Type B pancreatic cell (in vitro differentiated cells): ENCODE measurements around the gene HYAL3. TPM values are rescaled to one million over a fixed set of nuclear protein-coding genes. Genes with fewer than 3 reads are reported as not detected.
A peak's percentile ranks its signal among the peaks of the same experiment; 100 is the strongest.

Experiments used
- DNase-seq: peaks from one replicate; pipeline ENCODE4 v3.0.0; 2021; ENCODE audit warnings: mixed read lengths; ENCODE audit not compliant: unreplicated experiment; ENCODE audit errors: extremely low spot score
- H3K27ac Mint-ChIP-seq: 2 replicates; pipeline ENCODE4 v1.8.0; 2021; ENCODE audit warnings: mild to moderate bottlenecking, mixed read lengths
- H3K27me3 Mint-ChIP-seq: 2 replicates; pipeline ENCODE4 v1.8.0; 2021; ENCODE audit warnings: mixed read lengths
- H3K36me3 Mint-ChIP-seq: 2 replicates; pipeline ENCODE4 v1.8.0; 2021; ENCODE audit warnings: mixed read lengths
- H3K4me1 Mint-ChIP-seq: one replicate; pipeline ENCODE4 v1.8.0; 2021; ENCODE audit warnings: mixed read lengths; ENCODE audit not compliant: unreplicated experiment
- H3K4me3 Mint-ChIP-seq: 2 replicates; pipeline ENCODE4 v1.8.0; 2021; ENCODE audit warnings: mild to moderate bottlenecking, mixed read lengths
- H3K9me3 Mint-ChIP-seq: 2 replicates; pipeline ENCODE4 v1.8.0; 2021; ENCODE audit warnings: mixed read lengths
- long read RNA-seq: library from polyadenylated mRNA; unstranded; transcript quantifications from one replicate; pipeline ENCODE4 v2.0.0, GENCODE V29; 2020
- total RNA-seq: library from RNA; stranded (reverse); gene quantifications from 2 replicates; pipeline ENCODE4 v1.2.1, GENCODE V29; 2021; ENCODE audit warnings: low replicate concordance
- TF ChIP-seq, protein P1 (sequence below): fragments of 200-600 bp; sonication (generic); conservative IDR thresholded peaks from 2 replicates; pipeline ENCODE4 v1.5.0; 2021; ENCODE audit warnings: antibody characterized with exemption, mild to moderate bottlenecking

HYAL3 gene, protein sequence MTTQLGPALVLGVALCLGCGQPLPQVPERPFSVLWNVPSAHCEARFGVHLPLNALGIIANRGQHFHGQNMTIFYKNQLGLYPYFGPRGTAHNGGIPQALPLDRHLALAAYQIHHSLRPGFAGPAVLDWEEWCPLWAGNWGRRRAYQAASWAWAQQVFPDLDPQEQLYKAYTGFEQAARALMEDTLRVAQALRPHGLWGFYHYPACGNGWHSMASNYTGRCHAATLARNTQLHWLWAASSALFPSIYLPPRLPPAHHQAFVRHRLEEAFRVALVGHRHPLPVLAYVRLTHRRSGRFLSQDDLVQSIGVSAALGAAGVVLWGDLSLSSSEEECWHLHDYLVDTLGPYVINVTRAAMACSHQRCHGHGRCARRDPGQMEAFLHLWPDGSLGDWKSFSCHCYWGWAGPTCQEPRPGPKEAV
- total RNA-seq, result 2.9 and 4.0 TPM in 2 replicates
- long read RNA-seq, partial matches to known transcripts, result 0 of 4 reads
- long read RNA-seq, other reads (novel, unspliced or antisense), result 0 of 4 reads

DNA sequence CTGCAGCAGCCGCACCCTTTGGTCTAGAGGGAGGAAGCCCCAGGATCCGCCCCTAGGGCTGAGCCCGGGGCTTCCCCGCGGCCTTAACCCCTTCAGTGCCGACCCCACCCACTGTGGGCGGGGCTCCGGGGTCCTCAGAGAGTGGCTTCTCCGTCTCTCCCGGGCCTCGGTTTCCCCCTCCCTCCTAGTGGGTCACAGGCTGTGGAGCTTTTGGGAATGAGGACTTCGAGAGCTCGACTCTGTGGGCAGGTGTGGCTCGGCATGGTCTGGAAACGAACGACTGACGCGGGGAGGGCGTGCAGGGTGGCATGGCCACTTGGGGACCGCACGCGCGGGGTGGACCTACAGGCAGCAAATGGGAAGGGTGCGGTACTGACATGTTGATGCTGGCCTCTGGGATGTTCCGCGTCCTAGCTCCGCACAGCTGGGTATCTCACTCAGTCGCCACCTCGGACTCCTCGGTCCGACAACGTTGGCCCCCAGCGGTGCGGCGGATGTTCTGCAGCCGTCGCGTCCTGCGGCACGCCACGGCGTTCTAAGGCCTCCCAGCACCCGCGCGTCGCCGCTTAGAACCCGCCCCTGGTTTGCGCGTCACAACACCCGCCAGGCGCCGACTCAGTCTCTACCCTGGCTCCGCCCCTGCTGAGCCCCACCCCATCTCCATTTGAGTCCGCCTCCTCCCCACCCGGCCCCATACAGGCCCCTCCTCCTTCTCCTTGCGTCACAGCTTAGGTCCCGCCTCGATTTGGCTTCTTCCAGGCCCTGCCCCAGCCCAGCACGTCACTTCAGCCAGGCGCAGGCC is at the start of gene HYAL3, which contains the start of gene NAA80:
Gene HYAL3, minus strand, starts transcription at position 570 of the 802 bp plus-strand sequence. CDS start 3,803 bp downstream, outside the sequence.
Gene NAA80, minus strand, starts transcription at position 570 of the 802 bp plus-strand sequence. CDS start 1,942 bp downstream, outside the sequence.
- TF ChIP-seq, protein P1, sequence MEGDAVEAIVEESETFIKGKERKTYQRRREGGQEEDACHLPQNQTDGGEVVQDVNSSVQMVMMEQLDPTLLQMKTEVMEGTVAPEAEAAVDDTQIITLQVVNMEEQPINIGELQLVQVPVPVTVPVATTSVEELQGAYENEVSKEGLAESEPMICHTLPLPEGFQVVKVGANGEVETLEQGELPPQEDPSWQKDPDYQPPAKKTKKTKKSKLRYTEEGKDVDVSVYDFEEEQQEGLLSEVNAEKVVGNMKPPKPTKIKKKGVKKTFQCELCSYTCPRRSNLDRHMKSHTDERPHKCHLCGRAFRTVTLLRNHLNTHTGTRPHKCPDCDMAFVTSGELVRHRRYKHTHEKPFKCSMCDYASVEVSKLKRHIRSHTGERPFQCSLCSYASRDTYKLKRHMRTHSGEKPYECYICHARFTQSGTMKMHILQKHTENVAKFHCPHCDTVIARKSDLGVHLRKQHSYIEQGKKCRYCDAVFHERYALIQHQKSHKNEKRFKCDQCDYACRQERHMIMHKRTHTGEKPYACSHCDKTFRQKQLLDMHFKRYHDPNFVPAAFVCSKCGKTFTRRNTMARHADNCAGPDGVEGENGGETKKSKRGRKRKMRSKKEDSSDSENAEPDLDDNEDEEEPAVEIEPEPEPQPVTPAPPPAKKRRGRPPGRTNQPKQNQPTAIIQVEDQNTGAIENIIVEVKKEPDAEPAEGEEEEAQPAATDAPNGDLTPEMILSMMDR, result peak; percentile 64
- peak; percentile 99 for DNase-seq
- H3K9me3 Mint-ChIP-seq, result no peaks in the 10 kb centered on the region
- H3K27ac Mint-ChIP-seq, result peak within 1 kb of the TSS; percentile 99
- H3K36me3 Mint-ChIP-seq, result no peaks in the 10 kb centered on the region
- peaks cover 18% of the 10 kb centered on the region for H3K4me1 Mint-ChIP-seq
- H3K27me3 Mint-ChIP-seq, result no peaks in the 10 kb centered on the region
- peak within 1 kb of the TSS; percentile 98 for H3K4me3 Mint-ChIP-seq

DNA sequence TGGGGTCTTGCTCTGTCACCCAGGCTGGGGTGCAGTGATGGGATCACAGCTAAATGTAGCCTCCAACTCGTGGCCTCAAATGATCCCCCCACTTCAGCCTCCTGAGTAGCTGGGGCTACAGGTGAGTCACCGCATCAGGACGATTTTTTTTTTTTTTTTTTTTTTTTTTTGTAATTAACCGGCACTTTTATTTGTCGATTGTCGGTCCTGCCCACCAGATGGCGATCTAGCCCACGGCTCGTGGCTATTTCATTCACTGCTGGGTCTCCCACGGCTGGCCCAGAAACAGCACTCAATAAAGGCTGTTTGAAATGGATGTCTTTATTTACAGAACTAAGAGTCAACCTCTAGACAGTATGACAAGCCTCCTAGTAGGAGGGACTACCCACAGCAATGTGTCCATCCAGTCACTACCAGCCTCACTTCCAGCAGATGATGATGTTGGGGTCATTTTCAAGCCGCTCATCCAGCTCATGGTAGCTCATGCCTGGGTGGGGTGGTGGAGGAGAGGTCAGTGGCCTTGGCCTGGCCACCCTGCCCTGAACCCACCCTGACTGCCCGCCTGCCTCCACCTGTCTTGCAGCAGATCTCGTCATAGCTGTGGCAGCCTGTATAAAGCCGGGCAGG is 48.1 kb upstream of the HYAL3 start:
- Mint-ChIP-seq H3K4me1 (peaks cover 24% of the 10 kb centered on the region), H3K4me3 (peak overlapping the region; percentile 60), H3K27me3 (peaks cover 30% of the 10 kb centered on the region), H3K9me3 (no peaks in the 10 kb centered on the region), H3K36me3 (no peaks in the 10 kb centered on the region), H3K27ac (no peak overlapping the region)
- no peak for DNase-seq
- TF ChIP-seq, protein P1, result peak; percentile 82

DNA sequence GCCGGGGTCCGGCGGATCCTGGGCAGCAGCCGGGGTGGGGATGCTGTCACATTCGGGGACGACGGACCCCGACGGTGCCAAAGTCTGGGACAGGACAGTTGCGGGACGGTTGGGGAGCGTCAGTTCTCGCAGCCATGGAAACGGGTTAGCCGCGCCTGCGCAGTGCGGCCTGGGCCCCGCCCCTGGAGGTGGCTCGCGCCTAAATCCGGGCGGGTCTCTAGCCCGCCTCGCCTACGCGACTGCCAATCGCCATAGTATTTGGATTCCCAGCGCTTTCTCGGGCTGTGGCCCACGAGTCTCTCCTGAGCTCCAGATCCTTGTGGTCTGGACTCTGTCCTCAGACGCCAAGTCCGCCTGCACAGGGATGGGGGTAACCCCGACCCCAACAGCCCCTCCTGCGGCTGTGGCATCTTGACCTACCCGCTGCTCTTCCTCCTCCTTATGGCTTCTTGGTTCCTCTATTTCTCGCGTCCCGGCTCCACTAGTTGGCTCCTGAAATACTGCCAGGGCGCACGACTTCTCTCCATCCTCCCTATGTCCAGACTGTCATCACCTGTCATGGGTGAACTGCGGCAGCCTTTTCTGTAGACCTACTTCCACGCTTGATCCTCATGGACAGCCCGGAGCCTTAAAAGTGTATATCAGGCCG is 46.5 kb upstream of the HYAL3 start, which contains the start of gene ZMYND10:
Gene ZMYND10, minus strand, starts transcription at position 147 of the 649 bp plus-strand sequence. CDS start 153 bp downstream, outside the sequence.
- peak within 1 kb of the TSS; percentile 79 for H3K27ac Mint-ChIP-seq
- no peak for DNase-seq

DNA sequence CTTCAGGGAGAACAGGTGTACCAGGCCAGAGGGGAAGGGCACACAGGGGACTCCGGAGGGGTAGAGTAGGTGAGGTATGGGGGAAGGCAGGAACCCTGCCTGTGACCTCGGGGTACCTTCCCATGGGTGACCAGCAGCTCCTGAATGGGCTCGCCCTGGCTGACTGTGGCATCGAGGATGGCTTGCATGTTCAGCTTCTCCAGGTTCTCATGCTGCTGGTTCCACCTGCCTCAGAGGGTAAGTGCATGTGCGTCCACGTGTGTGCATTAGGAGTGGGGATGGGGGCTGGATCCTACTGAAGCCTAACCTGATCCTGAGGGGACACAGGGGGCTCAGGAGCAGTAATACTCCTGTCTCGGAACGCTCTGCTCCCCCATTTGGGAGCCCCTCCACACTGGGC is 45.8 kb upstream of the HYAL3 start:
- H3K4me3 Mint-ChIP-seq, result peak overlapping the region; percentile 83
- H3K27ac Mint-ChIP-seq, result no peak overlapping the region
- DNase-seq, result no peak
- H3K9me3 Mint-ChIP-seq, result no peaks in the 10 kb centered on the region
- no peaks in the 10 kb centered on the region for H3K36me3 Mint-ChIP-seq
- peaks cover 12% of the 10 kb centered on the region for H3K4me1 Mint-ChIP-seq
- TF ChIP-seq, protein P1, result no peak
- peaks cover 49% of the 10 kb centered on the region for H3K27me3 Mint-ChIP-seq

More for the DNA sequence above, 46.5 kb upstream of the HYAL3 start, which contains the start of gene ZMYND10:
- Mint-ChIP-seq H3K9me3 (no peaks in the 10 kb centered on the region), H3K36me3 (no peaks in the 10 kb centered on the region), H3K4me1 (peaks cover 18% of the 10 kb centered on the region), H3K27me3 (peaks cover 45% of the 10 kb centered on the region), H3K4me3 (peak within 1 kb of the TSS; percentile 83)
- TF ChIP-seq, protein P1, result no peak
